Adipocyte (in vitro differentiated cells): ENCODE data around the gene CTAGE9.

Experiments used
- DNase-seq: peaks from one replicate; pipeline ENCODE4 v3.0.0-alpha.2; 2015; ENCODE audit warnings: low read depth
- H3K27me3 ChIP-seq: replicated peaks from 2 replicates; pipeline ENCODE4 v1.7.0; 2013; ENCODE audit warnings: mild to moderate bottlenecking, low read length, moderate library complexity; ENCODE audit not compliant: control insufficient read depth, insufficient read depth
- H3K36me3 ChIP-seq: 2 replicates; pipeline ENCODE4 v1.7.0; 2013; ENCODE audit warnings: low read length, mild to moderate bottlenecking, moderate library complexity; ENCODE audit not compliant: control insufficient read depth, insufficient read depth, severe bottlenecking
- H3K4me1 ChIP-seq: 2 replicates; pipeline ENCODE4 v1.7.0; 2013; ENCODE audit warnings: mild to moderate bottlenecking, low read length, moderate library complexity; ENCODE audit not compliant: control insufficient read depth, insufficient read depth
- H3K4me3 ChIP-seq: 2 replicates; pipeline ENCODE4 v1.7.0; 2013; ENCODE audit warnings: mild to moderate bottlenecking, low read length, moderate library complexity
- H3K9ac ChIP-seq: 2 replicates; pipeline ENCODE4 v1.7.0; 2013; ENCODE audit warnings: mild to moderate bottlenecking, low read length, moderate library complexity
- H3K9me3 ChIP-seq: 2 replicates; pipeline ENCODE4 v1.7.0; 2013; ENCODE audit warnings: mild to moderate bottlenecking, low read length, moderate library complexity; ENCODE audit not compliant: control insufficient read depth

Gene CTAGE9

GRCh38 chr6:131744432-131745287, 33.8 kb upstream of the CTAGE9 start:
- DNase-seq, result no peak
- Histone ChIP-seq H3K9me3 (no peaks in the 10 kb centered on the region), H3K36me3 (no peaks in the 10 kb centered on the region), H3K9ac (no peak overlapping the region), H3K27me3 (no peaks in the 10 kb centered on the region), H3K4me3 (no peak overlapping the region), H3K4me1 (no peaks in the 10 kb centered on the region)

- no peak for DNase-seq
- no peaks in the 10 kb centered on the region for H3K36me3 ChIP-seq
Measured at GRCh38 chr6:131741688-131742393, 31.0 kb upstream of the CTAGE9 start.

GRCh38 chr6:131740161-131740560, 29.3 kb upstream of the CTAGE9 start:
- H3K4me1 ChIP-seq, result no peaks in the 10 kb centered on the region
- DNase-seq, result no peak
- no peaks in the 10 kb centered on the region for H3K27me3 ChIP-seq
- no peak overlapping the region for H3K4me3 ChIP-seq
- no peak overlapping the region for H3K9ac ChIP-seq
- H3K36me3 ChIP-seq, result no peaks in the 10 kb centered on the region
- no peaks in the 10 kb centered on the region for H3K9me3 ChIP-seq

More at GRCh38 chr6:131741688-131742393, 31.0 kb upstream of the CTAGE9 start:
- Histone ChIP-seq H3K9me3 (no peaks in the 10 kb centered on the region), H3K27me3 (no peaks in the 10 kb centered on the region), H3K4me3 (no peak overlapping the region), H3K9ac (no peak overlapping the region), H3K4me1 (no peaks in the 10 kb centered on the region)

GRCh38 chr6:131739136-131739535, 28.3 kb upstream of the CTAGE9 start:
- H3K9me3 ChIP-seq, result no peaks in the 10 kb centered on the region
- no peaks in the 10 kb centered on the region for H3K4me1 ChIP-seq
- no peaks in the 10 kb centered on the region for H3K27me3 ChIP-seq
- no peak for DNase-seq
- H3K4me3 ChIP-seq, result no peak overlapping the region
- no peak overlapping the region for H3K9ac ChIP-seq
- H3K36me3 ChIP-seq, result no peaks in the 10 kb centered on the region

GRCh38 chr6:131736811-131737210, 26.0 kb upstream of the CTAGE9 start:
- Histone ChIP-seq H3K4me3 (no peak overlapping the region), H3K4me1 (peaks cover 6% of the 10 kb centered on the region), H3K9ac (no peak overlapping the region), H3K9me3 (no peaks in the 10 kb centered on the region), H3K27me3 (no peaks in the 10 kb centered on the region), H3K36me3 (no peaks in the 10 kb centered on the region)
- no peak for DNase-seq

- Histone ChIP-seq H3K9ac (no peak overlapping the region), H3K36me3 (no peaks in the 10 kb centered on the region), H3K4me1 (peaks cover 6% of the 10 kb centered on the region), H3K4me3 (no peak overlapping the region), H3K9me3 (no peaks in the 10 kb centered on the region), H3K27me3 (no peaks in the 10 kb centered on the region)
- DNase-seq, result no peak
Measured at GRCh38 chr6:131736003-131736596, 25.3 kb upstream of the CTAGE9 start.

GRCh38 chr6:131733376-131734016, 22.7 kb upstream of the CTAGE9 start:
- H3K27me3 ChIP-seq, result no peaks in the 10 kb centered on the region
- H3K4me1 ChIP-seq, result peaks cover 6% of the 10 kb centered on the region
- DNase-seq, result peak; percentile 81
- H3K9me3 ChIP-seq, result no peaks in the 10 kb centered on the region
- H3K9ac ChIP-seq, result no peak overlapping the region
- H3K36me3 ChIP-seq, result no peaks in the 10 kb centered on the region
- H3K4me3 ChIP-seq, result peak overlapping the region; percentile 57

GRCh38 chr6:131731224-131731623, 20.4 kb upstream of the CTAGE9 start:
- peaks cover 6% of the 10 kb centered on the region for H3K4me1 ChIP-seq
- H3K9me3 ChIP-seq, result peaks cover 3% of the 10 kb centered on the region
- no peak overlapping the region for H3K4me3 ChIP-seq
- no peak for DNase-seq
- H3K36me3 ChIP-seq, result no peaks in the 10 kb centered on the region
- no peak overlapping the region for H3K9ac ChIP-seq
- H3K27me3 ChIP-seq, result no peaks in the 10 kb centered on the region

- Histone ChIP-seq H3K36me3 (no peaks in the 10 kb centered on the region), H3K27me3 (no peaks in the 10 kb centered on the region), H3K9me3 (peaks cover 3% of the 10 kb centered on the region), H3K4me3 (no peak overlapping the region), H3K9ac (no peak overlapping the region), H3K4me1 (peaks cover 6% of the 10 kb centered on the region)
- no peak for DNase-seq
Measured at GRCh38 chr6:131730264-131730663, 19.4 kb upstream of the CTAGE9 start.

GRCh38 chr6:131729550-131729949, 18.7 kb upstream of the CTAGE9 start:
- H3K9ac ChIP-seq, result no peak overlapping the region
- H3K9me3 ChIP-seq, result peaks cover 3% of the 10 kb centered on the region
- no peaks in the 10 kb centered on the region for H3K27me3 ChIP-seq
- no peak for DNase-seq
- H3K4me3 ChIP-seq, result no peak overlapping the region
- no peaks in the 10 kb centered on the region for H3K36me3 ChIP-seq
- H3K4me1 ChIP-seq, result peaks cover 6% of the 10 kb centered on the region
